ENCODE data around the gene SLC4A7. TPM values are rescaled to one million over a fixed set of nuclear protein-coding genes. Genes with fewer than 3 reads are reported as not detected.
A peak's percentile ranks its signal among the peaks of the same experiment; 100 is the strongest.
"Not testable (repeated sequence)": the region's sequence is repeated elsewhere in the genome, so short reads cannot be mapped to it uniquely, and the experiment has no call there.

SLC4A7 gene
- polyA plus RNA-seq, 1 donor: 14.6 TPM

DNA sequence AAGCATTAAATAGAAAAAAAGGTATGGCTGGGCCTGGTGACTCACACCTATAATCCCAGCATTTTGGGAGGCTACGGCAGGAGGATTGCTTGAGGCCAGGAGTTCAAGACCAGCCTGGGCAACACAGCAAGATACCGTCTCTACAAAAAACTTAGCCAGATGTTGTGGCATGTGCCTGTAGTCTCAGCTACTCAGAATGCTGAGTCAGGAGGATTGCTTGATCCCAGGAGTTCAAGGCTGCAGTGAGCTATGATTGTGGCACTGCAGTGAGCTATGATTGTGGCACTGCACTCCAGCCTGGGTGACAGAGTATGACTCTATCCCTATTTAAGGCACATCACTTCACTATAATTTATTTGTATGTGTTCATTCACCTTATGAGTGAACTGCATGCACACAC, 54.3 kb downstream of the SLC4A7 start:
- no peak for DNase-seq (ENCODE audit: low read depth)

DNA sequence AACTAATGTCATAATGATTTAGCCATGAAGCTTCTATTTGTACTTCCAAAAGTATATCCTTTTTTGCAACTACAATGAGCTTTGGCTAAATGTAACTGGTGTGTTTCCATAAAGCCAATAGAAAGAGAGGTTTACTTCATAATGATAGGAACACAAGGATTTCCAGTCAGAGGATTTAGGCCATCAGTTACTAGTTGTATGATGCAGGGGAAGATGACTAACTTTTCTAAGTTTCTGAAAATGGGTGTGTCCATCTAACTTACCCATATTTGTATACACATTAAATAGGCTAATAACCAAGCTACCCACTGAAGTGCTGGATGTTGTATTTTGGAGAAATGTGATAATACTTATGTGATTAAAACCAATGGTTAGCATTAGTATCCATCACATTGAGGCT, 55.7 kb downstream of the SLC4A7 start:
- no peak for DNase-seq (ENCODE audit: low read depth)

DNA sequence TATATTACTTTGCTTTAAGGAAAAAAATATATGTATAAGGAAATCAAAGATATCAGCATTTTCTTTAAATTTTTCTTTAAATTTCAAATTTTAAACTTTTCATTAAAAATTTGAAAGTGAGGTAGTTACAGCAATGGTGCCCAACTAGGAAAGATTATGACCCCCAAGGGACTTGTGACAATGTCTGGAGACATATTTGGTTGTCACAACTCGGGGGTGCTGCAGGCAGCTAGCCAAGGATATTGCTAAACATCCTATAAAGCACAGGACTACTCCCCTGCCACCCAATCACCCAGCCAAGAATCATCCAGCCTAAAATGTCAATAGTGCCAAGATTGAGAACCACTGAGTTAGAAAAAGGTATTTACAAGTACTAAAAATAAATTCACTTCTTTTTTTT, 57.3 kb downstream of the SLC4A7 start:
- DNase-seq (ENCODE audit: low read depth): no peak

DNA sequence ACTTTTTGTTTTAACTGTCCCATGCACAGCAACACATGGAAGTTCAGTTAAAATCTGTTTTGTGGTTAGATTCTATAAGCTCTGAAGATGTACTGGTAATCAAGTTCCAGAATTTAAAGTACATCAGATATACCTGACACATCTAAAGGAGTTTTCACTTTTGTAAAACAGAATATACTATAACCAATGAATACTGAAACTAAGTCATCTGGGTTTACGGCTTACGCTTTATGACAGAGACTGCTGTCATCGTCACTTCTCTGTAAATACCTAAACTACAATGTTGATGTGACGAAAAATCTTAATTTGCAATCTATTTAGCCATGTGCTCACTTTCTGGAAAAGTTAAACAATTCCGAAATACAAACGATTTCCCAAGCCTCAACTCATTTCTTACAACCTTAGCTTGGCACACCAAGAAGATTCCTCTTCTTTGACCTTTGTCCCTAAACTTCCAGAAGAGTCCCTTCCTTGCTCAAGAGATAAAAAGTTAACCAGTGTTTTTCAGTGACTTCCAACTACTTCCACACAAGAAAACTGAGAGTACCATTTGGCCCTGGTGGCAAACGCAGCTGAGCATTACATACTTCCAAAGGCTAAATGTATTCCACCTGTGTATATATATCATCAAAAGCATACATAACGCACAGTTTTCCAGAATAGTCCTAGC, 58.2 kb downstream of the SLC4A7 start:
- no peak for DNase-seq (ENCODE audit: low read depth)

DNA sequence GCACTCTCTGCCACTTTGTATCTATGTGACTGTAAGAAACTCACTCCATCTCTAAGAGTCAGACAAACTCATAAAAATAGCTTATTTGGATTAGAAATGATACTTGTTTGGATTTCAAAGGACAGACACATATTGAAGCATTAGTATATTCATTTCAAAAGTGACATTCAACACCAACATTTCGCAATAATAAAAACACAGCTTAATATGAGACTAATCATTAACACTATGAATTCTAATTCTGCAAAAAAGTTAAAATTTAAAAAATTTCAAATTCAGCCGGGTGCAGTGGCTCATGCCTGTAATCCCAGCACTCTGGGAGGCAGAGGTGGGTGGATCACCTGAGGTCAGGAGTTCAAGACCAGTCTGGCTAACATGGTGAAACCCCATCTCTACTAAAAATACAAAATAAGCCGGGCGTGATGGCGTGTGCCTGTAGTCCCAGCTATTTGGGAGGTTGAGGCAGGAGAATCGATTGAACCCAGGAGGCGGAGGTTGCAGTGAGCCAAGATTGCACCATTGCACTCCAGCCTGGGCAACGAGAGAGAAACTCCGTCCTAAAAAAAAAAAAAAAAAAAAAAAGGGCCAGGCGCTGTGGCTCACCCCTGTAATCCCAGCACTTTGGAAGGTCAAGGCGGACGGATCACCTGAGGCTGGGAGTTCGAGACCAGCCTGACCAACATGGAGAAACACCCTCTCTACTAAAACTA, 59.2 kb downstream of the SLC4A7 start:
- DNase-seq (ENCODE audit: low read depth): not testable (repeated sequence)

DNA sequence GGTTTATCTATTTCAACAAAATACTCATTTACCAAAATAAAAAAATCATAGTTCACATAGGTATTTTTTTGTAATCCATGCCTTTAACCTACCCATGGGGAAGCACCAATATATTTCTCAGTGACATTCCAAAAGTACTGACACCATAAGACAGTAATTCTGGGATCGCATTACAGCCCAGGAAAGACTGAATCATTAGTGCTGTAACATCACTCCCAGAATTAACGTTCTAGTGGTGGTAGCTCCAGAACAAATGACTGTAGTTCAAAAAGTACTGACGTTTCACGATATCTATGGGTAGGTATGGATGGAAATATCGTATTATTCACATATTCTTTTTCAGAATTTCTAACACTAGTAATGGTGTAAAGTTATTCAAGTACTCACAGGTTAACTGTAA, 60.7 kb downstream of the SLC4A7 start:
- DNase-seq (ENCODE audit: low read depth): no peak

DNA sequence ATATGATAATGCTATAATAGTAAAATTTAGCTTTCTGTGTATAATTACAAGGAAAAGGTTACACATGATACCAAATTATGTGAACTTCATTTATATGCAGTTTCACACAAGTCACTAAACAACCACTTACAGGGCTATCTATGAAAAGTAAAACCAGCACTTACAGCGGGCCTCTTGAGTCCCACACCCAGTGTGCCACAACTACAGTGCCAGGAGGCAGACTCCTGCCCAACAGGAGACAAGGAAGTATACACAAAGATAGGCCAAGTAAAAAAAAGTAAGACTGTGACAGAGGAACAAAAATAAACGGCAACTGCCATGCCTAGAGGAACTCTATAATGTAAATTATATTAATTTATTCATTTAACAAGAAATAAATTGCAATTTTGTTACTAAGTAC, 61.6 kb downstream of the SLC4A7 start:
- DNase-seq (ENCODE audit: low read depth): no peak

DNA sequence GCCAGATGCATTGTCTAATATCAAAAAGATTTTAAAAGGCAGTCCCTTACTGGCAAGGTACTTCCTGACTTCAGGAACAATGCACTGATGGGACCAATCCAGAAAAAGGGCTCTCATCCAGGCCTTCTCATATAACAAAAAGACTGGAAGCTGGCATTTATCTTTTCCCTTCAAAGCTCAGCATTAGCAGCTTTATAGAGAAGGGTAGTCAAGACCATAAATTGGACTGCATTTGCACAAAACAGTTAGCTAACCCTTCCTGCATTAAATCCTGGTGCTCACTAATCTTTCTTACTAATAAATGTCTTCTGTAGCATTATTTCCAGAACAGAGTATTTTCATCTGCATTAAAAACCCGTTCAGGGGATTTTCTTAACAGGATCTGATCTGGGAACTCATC, 69.0 kb downstream of the SLC4A7 start:
- no peak for DNase-seq (ENCODE audit: low read depth)

DNA sequence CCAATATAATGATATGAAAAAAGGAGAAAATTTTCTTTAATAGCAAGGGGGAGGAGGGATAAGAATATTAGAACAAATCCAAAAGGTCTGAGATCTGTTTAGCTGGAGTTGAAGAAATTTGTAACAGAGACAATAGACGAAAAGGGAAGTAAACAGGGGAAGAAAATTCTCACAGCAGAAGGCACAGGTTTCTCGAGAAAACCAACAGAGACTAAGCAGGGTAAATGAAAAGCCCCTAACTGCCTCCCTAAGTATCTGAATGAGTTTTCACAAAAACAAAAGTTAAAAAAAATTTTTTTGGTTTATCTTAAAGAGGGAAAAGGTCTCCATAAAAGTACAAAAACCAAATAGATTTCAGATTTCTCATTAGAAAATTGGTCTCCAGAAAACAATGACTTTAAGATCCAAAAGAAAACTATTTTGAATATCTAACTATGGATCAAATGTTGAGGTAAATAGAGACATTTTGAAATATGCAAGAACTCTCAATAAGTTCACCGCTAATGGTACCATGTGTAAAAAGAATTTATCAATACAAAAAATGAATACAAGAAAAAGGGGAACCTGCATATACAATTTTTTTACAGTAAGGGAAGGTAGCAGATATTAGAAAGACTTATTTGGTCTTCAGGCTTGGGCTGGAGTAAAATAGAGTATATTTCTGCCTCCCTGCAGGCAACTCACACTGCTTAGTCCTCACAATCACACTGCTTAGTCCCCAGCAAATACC, 91.1 kb downstream of the SLC4A7 start:
- no peak for DNase-seq (ENCODE audit: low read depth)

DNA sequence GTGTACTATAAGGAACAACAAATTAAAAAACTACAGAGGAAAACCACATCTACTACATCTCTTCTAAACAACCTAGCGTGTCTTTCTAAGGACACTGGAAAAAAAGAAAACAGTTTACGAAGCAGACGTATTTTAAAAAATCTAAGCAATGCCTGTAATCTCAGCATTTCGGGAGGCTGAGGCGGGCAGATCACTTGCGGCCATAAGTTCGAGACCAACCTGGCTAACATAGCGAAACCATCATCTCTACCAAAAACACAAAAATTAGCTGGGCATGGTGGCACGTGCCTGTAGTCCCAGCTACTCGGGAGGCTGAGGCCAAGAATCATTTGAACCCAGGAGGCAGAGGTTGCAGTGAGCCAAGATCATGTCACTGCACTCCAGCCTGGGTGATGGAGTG, 91.8 kb downstream of the SLC4A7 start:
- DNase-seq (ENCODE audit: low read depth): not testable (repeated sequence)

DNA sequence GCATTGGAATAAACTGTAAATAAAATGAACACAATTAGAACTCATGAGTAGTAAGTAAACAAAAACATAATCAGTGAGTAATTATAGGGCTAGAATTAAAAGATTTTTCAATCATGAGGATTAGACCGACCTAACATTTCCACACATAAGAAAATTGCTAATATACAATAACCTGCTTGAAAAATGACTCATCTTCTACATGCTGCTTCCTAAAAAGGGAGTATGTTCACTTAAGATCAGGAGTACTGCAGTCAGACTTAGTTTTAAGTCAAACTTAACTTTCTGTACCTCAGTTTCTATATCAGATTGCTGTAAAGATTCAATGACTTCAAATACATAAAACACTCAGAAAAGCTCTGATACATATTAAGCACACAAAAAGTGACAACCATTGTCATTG, 92.4 kb downstream of the SLC4A7 start:
- DNase-seq (ENCODE audit: low read depth): no peak

DNA sequence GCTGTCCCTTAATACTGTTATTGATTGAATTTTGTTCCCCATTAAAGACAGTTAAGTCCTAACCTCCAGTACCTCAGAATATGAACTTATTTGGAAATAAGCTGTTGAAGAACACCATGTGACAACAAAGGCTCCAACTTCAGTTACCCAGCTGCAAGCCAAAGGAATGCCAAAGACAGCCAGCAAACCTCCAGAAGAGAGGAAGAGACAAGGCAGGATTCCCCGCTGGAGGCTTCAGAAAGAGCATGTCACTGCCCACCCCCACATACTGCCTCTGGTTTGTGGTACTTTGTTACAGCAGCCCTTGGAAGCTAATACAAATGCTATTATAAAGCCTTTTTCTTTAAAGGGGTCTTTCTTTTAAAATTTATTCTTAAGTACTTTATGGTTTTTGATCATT, 96.6 kb downstream of the SLC4A7 start:
- DNase-seq (ENCODE audit: low read depth): no peak

DNA sequence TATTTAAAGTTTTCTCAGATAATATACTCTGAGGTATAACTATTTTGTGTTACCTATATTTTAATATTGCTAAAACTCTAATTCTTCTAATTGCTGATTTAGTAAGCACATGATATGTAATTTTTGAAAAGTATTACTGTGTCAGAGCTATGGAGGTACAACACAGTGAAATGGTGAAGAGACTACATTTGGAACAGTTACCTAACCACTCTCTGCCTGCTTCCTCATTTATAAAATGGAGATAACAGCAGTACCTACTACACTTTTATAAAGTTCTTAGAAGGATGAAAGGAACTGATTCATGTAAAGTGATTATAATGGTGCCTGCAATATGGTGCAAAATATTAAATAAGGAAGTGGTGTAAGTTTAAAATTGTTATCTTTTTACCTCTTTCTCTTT, 98.7 kb downstream of the SLC4A7 start:
- DNase-seq (ENCODE audit: low read depth): no peak

DNA sequence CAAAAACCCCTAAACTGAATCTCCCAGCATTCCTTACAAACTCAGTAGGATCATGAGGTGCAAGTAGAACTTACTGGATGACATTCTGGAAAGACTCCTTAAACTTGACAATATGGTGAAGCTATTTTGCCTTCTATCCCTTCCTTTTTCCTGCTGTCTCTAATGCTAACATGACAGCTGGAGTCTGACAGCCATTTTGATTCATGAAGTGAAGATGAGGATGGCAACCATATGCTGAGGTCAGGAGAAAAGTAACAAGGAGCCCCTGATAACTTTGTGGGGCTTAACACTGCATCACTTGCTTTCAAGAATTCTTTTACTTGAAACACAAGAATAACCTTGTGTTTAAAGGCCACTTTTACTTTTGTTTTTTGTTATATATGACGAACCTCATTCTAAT, 100.0 kb downstream of the SLC4A7 start:
- DNase-seq (ENCODE audit: low read depth): no peak

DNA sequence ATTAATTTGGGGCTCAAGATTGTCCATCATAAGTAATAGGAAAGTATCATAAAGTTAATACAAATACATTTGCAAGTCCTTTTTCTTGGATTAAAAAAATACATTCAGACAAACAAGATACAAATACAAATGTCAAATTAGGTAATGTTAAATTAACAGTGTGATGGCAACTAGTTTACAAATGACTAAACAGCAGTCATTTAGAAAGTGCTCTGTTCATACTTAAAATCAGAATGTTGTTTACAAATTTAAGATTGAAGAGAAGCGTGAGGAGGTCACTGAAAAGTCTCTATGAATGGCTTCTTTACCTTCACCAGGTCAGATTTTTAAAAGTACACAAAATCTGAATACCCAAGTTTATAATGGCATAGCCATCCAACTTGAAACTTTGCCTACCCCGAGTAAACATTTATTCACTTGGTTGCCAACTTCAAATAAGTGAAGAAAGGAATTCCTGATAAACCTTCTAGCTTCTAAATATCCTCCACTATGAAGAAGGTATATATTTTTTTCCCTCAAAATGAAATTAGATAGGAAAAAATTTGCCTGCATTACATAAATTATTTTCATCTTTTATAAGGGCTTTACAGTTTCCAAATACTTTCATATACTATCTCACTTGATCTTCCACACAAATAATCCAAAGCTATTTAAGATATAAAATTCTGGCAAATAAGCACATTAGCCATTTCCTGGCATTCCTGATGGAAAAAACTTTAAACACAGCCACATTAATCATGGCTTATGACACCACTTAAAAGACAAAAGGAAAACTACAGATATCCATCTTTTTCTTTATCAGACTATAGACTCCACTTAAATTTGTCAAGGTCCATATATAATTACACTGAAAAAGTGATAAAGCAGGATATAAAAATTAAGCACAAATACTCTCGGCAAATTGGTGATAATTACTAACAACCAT, 103.5 kb downstream of the SLC4A7 start:
- no peak for DNase-seq (ENCODE audit: low read depth)

DNA sequence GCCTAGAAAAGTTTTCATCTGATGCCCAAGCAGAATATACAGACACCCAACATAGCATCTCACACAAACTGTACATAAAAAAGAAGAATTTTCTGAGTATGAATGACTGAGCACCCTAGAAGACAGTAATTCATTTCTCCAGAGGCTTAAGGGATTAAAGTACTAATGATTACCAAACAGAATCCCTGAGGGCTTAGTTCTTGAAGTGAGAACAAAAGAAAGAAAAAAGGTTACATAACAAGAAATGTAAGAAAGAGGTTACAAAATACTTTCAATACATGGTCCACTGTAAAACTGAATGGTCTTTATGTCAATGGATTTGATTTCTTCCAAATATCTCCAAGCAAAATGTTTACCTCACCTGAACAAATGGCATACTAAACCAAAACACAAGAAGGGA, 105.9 kb downstream of the SLC4A7 start:
- no peak for DNase-seq (ENCODE audit: low read depth)

DNA sequence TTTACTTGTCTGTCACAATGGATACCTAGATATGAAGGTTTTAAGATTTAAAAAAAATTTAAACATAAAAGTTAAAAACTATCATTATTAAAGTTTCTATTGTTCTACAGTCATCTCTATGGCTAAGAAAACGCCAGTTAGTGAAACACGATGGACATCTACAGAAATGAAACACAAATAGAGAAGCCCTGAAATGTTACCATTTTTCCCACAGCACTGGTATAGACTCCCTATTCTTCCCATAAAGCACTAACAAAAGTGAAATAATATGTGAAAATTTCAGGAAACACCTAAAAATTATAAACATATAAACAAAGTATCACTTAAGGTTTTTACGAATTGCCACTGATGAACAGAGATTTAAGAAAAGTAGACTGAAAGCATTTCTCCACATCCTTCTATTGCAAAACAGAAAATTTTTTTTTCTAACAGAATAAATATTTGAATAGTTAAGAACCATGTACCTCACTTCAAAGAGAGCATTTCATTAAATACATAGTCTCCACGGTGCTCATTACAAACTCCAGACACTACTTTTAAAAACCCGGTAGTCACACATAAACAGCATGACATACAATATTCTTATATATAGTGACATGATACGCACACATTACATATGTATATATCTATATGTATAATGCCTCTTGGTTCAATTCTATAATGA, 107.9 kb downstream of the SLC4A7 start:
- DNase-seq (ENCODE audit: low read depth): no peak

DNA sequence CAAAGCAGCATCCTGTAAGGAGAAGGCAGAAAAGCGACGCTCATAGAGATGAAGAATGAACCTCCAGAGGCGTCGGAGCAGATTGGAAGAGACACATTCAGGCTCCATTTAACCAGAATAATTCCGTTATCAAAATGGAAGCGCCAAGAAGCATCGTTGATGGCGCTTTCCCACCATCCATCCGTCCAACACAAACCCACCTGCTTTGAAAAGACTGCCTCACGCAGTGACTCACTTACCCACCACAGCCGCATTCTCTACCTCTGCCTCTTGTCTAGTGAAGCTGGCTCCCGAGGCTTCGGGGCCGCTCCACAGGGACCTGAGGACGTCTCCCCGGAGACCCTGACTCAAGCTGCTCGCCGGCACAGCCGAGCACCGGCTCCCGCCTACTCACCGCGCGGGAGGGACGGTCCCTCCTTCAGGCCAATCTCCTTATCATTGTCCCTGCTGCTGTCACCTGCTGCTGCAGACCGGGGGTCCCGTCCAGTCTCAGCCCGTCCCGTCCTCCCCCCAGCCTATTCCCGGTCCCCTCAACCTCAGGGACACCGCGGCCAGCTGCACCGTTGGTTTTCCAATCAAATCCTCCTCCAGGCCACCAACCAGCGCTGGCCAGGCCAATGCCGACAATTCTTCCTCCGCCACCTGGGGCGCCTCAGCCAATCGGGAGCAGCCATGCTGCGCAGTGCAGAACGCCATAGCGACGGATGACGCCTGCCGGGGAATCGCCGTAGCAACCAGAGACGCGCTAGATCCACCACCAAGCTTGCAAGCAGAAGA, 115.2 kb downstream of the SLC4A7 start, which contains the start of gene NEK10:
TSS of gene NEK10 (minus strand) at position 553 of the 777 bp plus-strand sequence. CDS start 16,501 bp downstream, outside the sequence.
- DNase-seq (ENCODE audit: low read depth): peak; percentile 65

DNA sequence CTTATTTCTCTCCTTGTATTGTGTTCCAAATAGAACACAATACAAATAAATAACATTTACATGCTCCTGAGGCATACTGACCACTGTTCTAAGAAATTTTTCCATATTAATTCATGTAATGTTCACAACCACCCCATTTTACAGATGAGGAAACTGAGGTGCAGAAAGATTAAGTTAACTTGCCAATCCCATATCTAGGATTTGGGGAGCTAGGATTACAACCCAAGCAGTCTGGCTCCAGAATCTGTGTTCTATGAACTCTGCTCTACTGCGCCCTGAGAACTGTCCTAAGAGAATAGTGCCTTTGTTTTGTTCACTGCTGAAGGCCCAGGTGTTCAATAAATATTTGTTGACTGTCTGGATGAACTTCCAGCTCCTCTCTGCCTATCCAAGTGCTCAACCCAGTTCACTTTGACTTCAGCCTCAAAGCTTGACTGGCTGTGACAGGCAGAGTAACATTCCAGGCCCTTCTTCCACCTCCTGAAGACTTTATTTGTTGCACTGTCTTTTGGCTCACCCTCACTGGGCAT, 118.1 kb downstream of the SLC4A7 start:
- no peak for DNase-seq (ENCODE audit: low read depth)

Measured in forelimb muscle (tissue), 1 donor.